ENCODE measurements around the gene ANO8. TPM values are rescaled to one million over a fixed set of nuclear protein-coding genes. Genes with fewer than 3 reads are reported as not detected.

The ANO8 gene
- total and polyA plus RNA-seq, 2 of the 13 experiments (the other 11 are each of a cell fraction or from before 2014, with no cell fraction given), result 1.8 to 3.5 TPM

- no peak for TF ChIP-seq ZNF550 (CRISPR knock-in tag; IDR thresholded peaks at IDR 0.05; ENCODE audit: borderline replicate concordance)
- peak; percentile 15; the same call in 1 of the 2 replicates for TF ChIP-seq ARID2 (CRISPR knock-in tag; IDR thresholded peaks at IDR 0.05; ENCODE audit: borderline replicate concordance)
- no peak; the same call in 1 of the 2 replicates for TF ChIP-seq HMG20A (CRISPR knock-in tag; IDR thresholded peaks at IDR 0.05; ENCODE audit: borderline replicate concordance)
- no peak; the same call in 1 of the 2 replicates for TF ChIP-seq STAT6 (CRISPR knock-in tag; IDR thresholded peaks at IDR 0.05; ENCODE audit: borderline replicate concordance)
- TF ChIP-seq CBX2 (IDR thresholded peaks at IDR 0.05; ENCODE audit: low read depth, low read length), result no peak
- TF ChIP-seq CBX2 (CRISPR knock-in tag; IDR thresholded peaks at IDR 0.05; ENCODE audit: low read depth), result no peak
- peak; percentile 65 for TF ChIP-seq GABPA (IDR thresholded peaks at IDR 0.05; ENCODE audit: low read depth, low read length)
- peak; percentile 94 for TF ChIP-seq GABPA (CRISPR knock-in tag; IDR thresholded peaks at IDR 0.05; ENCODE audit: low read depth)
- TF ChIP-seq IRX3 (CRISPR knock-in tag; IDR thresholded peaks at IDR 0.05; ENCODE audit: borderline replicate concordance, low read depth), result no peak
- TF ChIP-seq AGO1 (IDR thresholded peaks at IDR 0.05; ENCODE audit: low read depth, low read length, poor library complexity, severe bottlenecking), result no peak
- TF ChIP-seq MIXL1 (CRISPR knock-in tag; IDR thresholded peaks at IDR 0.05), result no peak; the same call in 1 of the 2 replicates
- TF ChIP-seq ZNF124 (CRISPR knock-in tag; IDR thresholded peaks at IDR 0.05), result no peak; the same call in 1 of the 2 replicates
- 0 out of 2 replicates have a peak, but pooled peaks have one; percentile 25 for TF ChIP-seq REL (CRISPR knock-in tag; conservative IDR thresholded peaks at IDR 0.05)
- no peak for TF ChIP-seq MEF2D (CRISPR knock-in tag; IDR thresholded peaks at IDR 0.05)
- no peak for TF ChIP-seq SNRNP70 (IDR thresholded peaks at IDR 0.05; ENCODE audit: low read depth, low read length)
- TF ChIP-seq HDAC1 (CRISPR knock-in tag; IDR thresholded peaks at IDR 0.05), result peak; percentile 80
- no peak for TF ChIP-seq CENPX (CRISPR knock-in tag; IDR thresholded peaks at IDR 0.05)
- TF ChIP-seq TFAP4 (IDR thresholded peaks at IDR 0.05; ENCODE audit: borderline replicate concordance, low read depth), result 0 out of 2 replicates have a peak, but pooled peaks have one; percentile 20
- peak; percentile 64 for TF ChIP-seq ZNF143 (CRISPR knock-in tag; IDR thresholded peaks at IDR 0.05)
- TF ChIP-seq PRDM4 (CRISPR knock-in tag; IDR thresholded peaks at IDR 0.05; ENCODE audit: borderline replicate concordance), result no peak
- TF ChIP-seq PLSCR1 (CRISPR knock-in tag; IDR thresholded peaks at IDR 0.05; ENCODE audit: borderline replicate concordance), result no peak
- TF ChIP-seq TAF1 (CRISPR knock-in tag; IDR thresholded peaks at IDR 0.05), result peak; percentile 77; the same call in 1 of the 2 replicates
- peak; percentile 54; the same call in 1 of the 2 replicates for TF ChIP-seq NCOR1 (IDR thresholded peaks at IDR 0.05; ENCODE audit: borderline replicate concordance, low read length)
Observed at GRCh38 chr19:17336872-17337674, 2.4 kb upstream of the ANO8 start, which contains the start of gene GTPBP3 (continued).
